ENCODE data around the gene PHACTR1.
A peak's percentile ranks its signal among the peaks of the same experiment; 100 is the strongest.

The PHACTR1 gene

DNA sequence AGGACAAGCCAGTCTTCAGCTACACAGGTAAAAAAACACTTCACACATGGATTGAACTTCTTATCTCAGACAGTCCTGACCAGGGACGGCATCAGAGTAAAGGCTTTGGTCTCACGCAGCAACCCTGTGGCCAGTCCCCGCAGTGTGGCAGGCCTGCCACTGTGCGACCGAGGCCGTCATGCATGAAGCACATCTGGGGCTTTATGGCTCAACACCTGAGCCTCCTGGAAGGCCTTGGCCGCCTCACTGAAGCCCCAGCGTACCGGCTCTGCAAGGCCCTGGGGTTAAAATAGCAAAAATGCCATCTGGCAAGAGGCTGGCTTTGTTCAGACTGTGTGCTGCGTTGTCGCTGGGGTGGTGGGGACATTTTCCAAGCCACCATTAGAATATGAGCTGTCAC is 579.0 kb downstream of the PHACTR1 start:
- H3K79me2 ChIP-seq (ENCODE audit: low read length) = no peaks in the 10 kb centered on the region
- H3K9me3 ChIP-seq (ENCODE audit: insufficient read depth, low read length) = no peaks in the 10 kb centered on the region
- TF ChIP-seq EZH2phosphoT487 (IDR thresholded peaks at IDR 0.05; ENCODE audit: low read depth) (no peak), CTCF (IDR thresholded peaks at IDR 0.05; ENCODE audit: low read depth, low read length) (no peak)
- H3K36me3 ChIP-seq (replicated peaks; ENCODE audit: low read depth, low read length) = peaks cover 9% of the 10 kb centered on the region
- no peak overlapping the region for H3K9ac ChIP-seq (ENCODE audit: low read length)
- no peak overlapping the region for H3K27ac ChIP-seq (ENCODE audit: low read length)
- H2AFZ ChIP-seq (ENCODE audit: low read depth, low read length) = no peak overlapping the region
- no peak overlapping the region for H3K4me2 ChIP-seq (ENCODE audit: low read length)
- no peak overlapping the region for H3K4me3 ChIP-seq (ENCODE audit: low read length)
- H3K27me3 ChIP-seq (ENCODE audit: low read depth, low read length) = no peaks in the 10 kb centered on the region
- peaks cover 49% of the 10 kb centered on the region for H3K4me1 ChIP-seq (ENCODE audit: low read length)
- no peaks in the 10 kb centered on the region for H4K20me1 ChIP-seq (ENCODE audit: insufficient read depth, low read length)

DNA sequence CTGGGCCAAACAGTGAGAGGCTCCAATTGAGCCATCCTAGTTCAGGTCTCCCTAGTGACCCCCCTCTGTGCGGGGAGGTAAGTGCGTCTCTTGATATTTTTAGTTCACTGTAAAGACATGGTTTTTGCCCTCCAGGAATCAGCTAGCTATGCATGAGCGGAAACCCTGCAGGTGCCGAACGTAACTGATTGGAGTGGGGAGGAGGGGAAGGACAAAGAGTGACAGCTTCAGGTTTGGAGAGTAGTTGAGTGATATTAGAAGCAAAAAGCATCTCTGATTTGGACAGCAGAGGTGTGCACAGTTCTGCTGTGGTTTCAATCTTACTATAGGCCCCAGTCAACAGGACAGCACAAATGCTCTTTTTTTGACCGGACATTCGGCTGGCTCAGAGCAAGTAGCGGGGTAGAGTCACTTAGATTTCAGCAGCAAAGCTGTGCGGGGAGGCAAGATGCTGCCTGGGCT is 580.0 kb downstream of the PHACTR1 start:
- Histone ChIP-seq H4K20me1 (ENCODE audit: insufficient read depth, low read length) (no peaks in the 10 kb centered on the region), H3K36me3 (replicated peaks; ENCODE audit: low read depth, low read length) (peaks cover 10% of the 10 kb centered on the region), H3K4me3 (ENCODE audit: low read length) (peak overlapping the region; percentile 30; the same call in 1 of the 2 replicates), H3K9me3 (ENCODE audit: insufficient read depth, low read length) (no peaks in the 10 kb centered on the region), H3K27ac (ENCODE audit: low read length) (0 out of 2 replicates have a peak overlapping the region, but pooled peaks have one; percentile 13), H3K4me1 (ENCODE audit: low read length) (peaks cover 59% of the 10 kb centered on the region), H3K27me3 (ENCODE audit: low read depth, low read length) (no peaks in the 10 kb centered on the region), H3K4me2 (ENCODE audit: low read length) (peak overlapping the region; percentile 55), H3K9ac (ENCODE audit: low read length) (no peak overlapping the region), H3K79me2 (ENCODE audit: low read length) (no peaks in the 10 kb centered on the region), H2AFZ (ENCODE audit: low read depth, low read length) (no peak overlapping the region)
- TF ChIP-seq CTCF (IDR thresholded peaks at IDR 0.05; ENCODE audit: low read depth, low read length) = peak; percentile 20; the same call in 1 of the 2 replicates
- no peak for TF ChIP-seq EZH2phosphoT487 (IDR thresholded peaks at IDR 0.05; ENCODE audit: low read depth)

DNA sequence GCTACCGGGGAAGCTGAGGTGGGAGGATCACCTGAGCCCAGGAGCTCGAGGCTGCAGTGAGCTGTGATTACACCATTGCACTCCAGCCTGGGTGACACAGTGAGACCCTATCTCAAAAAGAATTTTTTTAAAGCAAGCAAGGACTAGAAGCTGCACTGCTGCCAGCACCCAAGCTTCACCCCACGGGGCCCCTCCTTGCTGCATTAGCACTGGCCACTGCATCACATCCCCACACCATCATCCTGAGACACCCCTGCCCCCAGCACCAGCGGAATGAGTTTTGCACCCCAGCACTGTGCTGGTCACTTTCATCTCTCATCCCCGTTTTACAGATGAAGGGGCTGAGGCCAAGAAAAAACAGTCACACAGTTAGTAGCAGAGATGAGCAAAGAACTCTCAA is 580.8 kb downstream of the PHACTR1 start:
- Histone ChIP-seq H3K27me3 (ENCODE audit: low read depth, low read length) (no peaks in the 10 kb centered on the region), H3K9ac (ENCODE audit: low read length) (no peak overlapping the region), H3K4me2 (ENCODE audit: low read length) (no peak overlapping the region), H2AFZ (ENCODE audit: low read depth, low read length) (no peak overlapping the region), H3K4me1 (ENCODE audit: low read length) (peaks cover 67% of the 10 kb centered on the region), H3K27ac (ENCODE audit: low read length) (no peak overlapping the region), H3K79me2 (ENCODE audit: low read length) (no peaks in the 10 kb centered on the region), H3K36me3 (replicated peaks; ENCODE audit: low read depth, low read length) (peaks cover 14% of the 10 kb centered on the region), H4K20me1 (ENCODE audit: insufficient read depth, low read length) (no peaks in the 10 kb centered on the region), H3K9me3 (ENCODE audit: insufficient read depth, low read length) (no peaks in the 10 kb centered on the region), H3K4me3 (ENCODE audit: low read length) (no peak overlapping the region)
- TF ChIP-seq CTCF (IDR thresholded peaks at IDR 0.05; ENCODE audit: low read depth, low read length) (no peak), EZH2phosphoT487 (IDR thresholded peaks at IDR 0.05; ENCODE audit: low read depth) (no peak)

DNA sequence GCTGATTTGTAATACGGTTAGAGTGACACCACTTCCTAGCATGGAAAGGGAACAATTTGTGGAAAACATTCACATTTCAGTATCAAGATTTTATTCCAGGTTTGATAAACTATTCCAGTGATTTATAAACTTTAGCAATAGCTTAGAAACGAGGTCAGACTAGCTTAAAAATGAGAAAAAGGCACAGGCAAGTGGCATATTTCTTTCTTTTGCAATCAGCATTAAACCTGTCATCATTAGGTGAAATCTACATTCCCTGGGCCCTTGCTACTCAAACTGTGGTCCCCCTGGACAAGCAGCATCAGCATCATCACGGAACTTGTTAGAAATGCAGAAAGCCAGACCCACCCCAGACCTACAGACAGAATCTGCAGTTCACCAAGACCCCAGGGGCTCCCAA is 581.9 kb downstream of the PHACTR1 start:
- H3K4me1 ChIP-seq (ENCODE audit: low read length) = peaks cover 78% of the 10 kb centered on the region
- peaks cover 14% of the 10 kb centered on the region for H3K36me3 ChIP-seq (replicated peaks; ENCODE audit: low read depth, low read length)
- H3K4me3 ChIP-seq (ENCODE audit: low read length) = no peak overlapping the region
- peak overlapping the region; percentile 71 for H3K27ac ChIP-seq (ENCODE audit: low read length)
- H2AFZ ChIP-seq (ENCODE audit: low read depth, low read length) = no peak overlapping the region
- H3K79me2 ChIP-seq (ENCODE audit: low read length) = no peaks in the 10 kb centered on the region
- H3K9ac ChIP-seq (ENCODE audit: low read length) = no peak overlapping the region
- no peaks in the 10 kb centered on the region for H3K27me3 ChIP-seq (ENCODE audit: low read depth, low read length)
- H3K4me2 ChIP-seq (ENCODE audit: low read length) = peak overlapping the region; percentile 83
- no peak for TF ChIP-seq EZH2phosphoT487 (IDR thresholded peaks at IDR 0.05; ENCODE audit: low read depth)
- H3K9me3 ChIP-seq (ENCODE audit: insufficient read depth, low read length) = no peaks in the 10 kb centered on the region
- no peaks in the 10 kb centered on the region for H4K20me1 ChIP-seq (ENCODE audit: insufficient read depth, low read length)

All from OCI-LY3 (cell line).